SK-N-SH treated with all-trans-retinoic acid at 6 μM for 48 hours (cell line): ENCODE data around the gene SASH1.

Experiments
- ATAC-seq: fragments of 200-7000 bp; cut with Tn5 transposase; 3 replicates; pipeline ENCODE4 v1.9.1; 2020; ENCODE audit warnings: mild to moderate bottlenecking, moderate library complexity
- ARNTL ChIP-seq: fragments of 450-650 bp; formaldehyde crosslinking; IDR thresholded peaks from 2 replicates; pipeline ENCODE4 v1.5.0; 2020; ENCODE audit warnings: low read depth, mild to moderate bottlenecking, moderate library complexity, borderline replicate concordance
- CSDC2 ChIP-seq: fragments of 250-450 bp; sonication (Bioruptor Pico); IDR thresholded peaks from 2 replicates; pipeline ENCODE4 v1.5.0; 2020; ENCODE audit warnings: mild to moderate bottlenecking, moderate library complexity
- ESRRG ChIP-seq: fragments of 250-450 bp; sonication (Bioruptor Pico); IDR thresholded peaks from 2 replicates; pipeline ENCODE4 v1.6.1; 2021; ENCODE audit warnings: mild to moderate bottlenecking
- GLIS3 ChIP-seq: fragments of 250-450 bp; sonication (Bioruptor Pico); IDR thresholded peaks from 2 replicates; pipeline ENCODE4 v1.5.0; 2020; ENCODE audit warnings: mild to moderate bottlenecking, moderate library complexity
- ISL1 ChIP-seq: fragments of 250-450 bp; sonication (Bioruptor Pico); IDR thresholded peaks from 2 replicates; pipeline ENCODE4 v2.1.2; 2022; ENCODE audit warnings: mild to moderate bottlenecking, moderate library complexity
- OSR1 ChIP-seq: fragments of 250-450 bp; sonication (Bioruptor Pico); IDR thresholded peaks from 2 replicates; pipeline ENCODE4 v1.8.0; 2022; ENCODE audit warnings: moderate library complexity, mild to moderate bottlenecking, inconsistent platforms
- PPARA ChIP-seq: fragments of 250-450 bp; sonication (Bioruptor Pico); IDR thresholded peaks from 2 replicates; pipeline ENCODE4 v1.5.0; 2020; ENCODE audit warnings: mild to moderate bottlenecking, borderline replicate concordance
- RARB ChIP-seq: fragments of 250-450 bp; sonication (Bioruptor Pico); IDR thresholded peaks from 2 replicates; pipeline ENCODE4 v1.8.0; 2021; ENCODE audit warnings: mild to moderate bottlenecking, moderate library complexity
- SNAI2 ChIP-seq: fragments of 250-450 bp; sonication (Bioruptor Pico); IDR thresholded peaks from 2 replicates; pipeline ENCODE4 v1.5.0; 2020; ENCODE audit warnings: mild to moderate bottlenecking, moderate library complexity
- TCF4 ChIP-seq: fragments of 250-450 bp; sonication (Bioruptor Pico); IDR thresholded peaks from 2 replicates; pipeline ENCODE4 v1.8.0; 2021; ENCODE audit warnings: mild to moderate bottlenecking, moderate library complexity, borderline replicate concordance
- TSHZ2 ChIP-seq: fragments of 250-450 bp; sonication (Bioruptor Pico); IDR thresholded peaks from 2 replicates; pipeline ENCODE4 v1.5.0; 2020; ENCODE audit warnings: mild to moderate bottlenecking, moderate library complexity
- ZC3H10 ChIP-seq: fragments of 250-450 bp; sonication (Bioruptor Pico); IDR thresholded peaks from 2 replicates; pipeline ENCODE4 v1.5.1; 2021; ENCODE audit warnings: mild to moderate bottlenecking, moderate library complexity
- ZFP3 ChIP-seq: fragments of 250-450 bp; sonication (Bioruptor Pico); IDR thresholded peaks from 2 replicates; pipeline ENCODE4 v1.5.0; 2020; ENCODE audit warnings: mild to moderate bottlenecking, moderate library complexity
- ZFP30 ChIP-seq: fragments of 450-650 bp; formaldehyde crosslinking; IDR thresholded peaks from 2 replicates; pipeline ENCODE4 v1.5.0; 2022; ENCODE audit warnings: mild to moderate bottlenecking, moderate library complexity
- ZNF565 ChIP-seq: fragments of 450-650 bp; formaldehyde crosslinking; conservative IDR thresholded peaks from 2 replicates; pipeline ENCODE4 v1.5.0; 2020; ENCODE audit warnings: low read depth, mild to moderate bottlenecking, moderate library complexity
- ZNF70 ChIP-seq: fragments of 450-650 bp; formaldehyde crosslinking; IDR thresholded peaks from 2 replicates; pipeline ENCODE4 v1.5.0; 2020; ENCODE audit warnings: mild to moderate bottlenecking, moderate library complexity
- ZNF8 ChIP-seq: fragments of 450-650 bp; formaldehyde crosslinking; IDR thresholded peaks from 2 replicates; pipeline ENCODE4 v1.5.0; 2020; ENCODE audit warnings: mild to moderate bottlenecking, moderate library complexity
- TF ChIP-seq, protein P1 (sequence below): fragments of 250-450 bp; sonication (Bioruptor Pico); IDR thresholded peaks from 2 replicates; pipeline ENCODE4 v1.8.0; 2021; ENCODE audit warnings: low read depth, mild to moderate bottlenecking, moderate library complexity, borderline replicate concordance
- TF ChIP-seq, protein P2 (sequence below): fragments of 250-450 bp; sonication (Bioruptor Pico); IDR thresholded peaks from 2 replicates; pipeline ENCODE4 v1.8.0; 2020; ENCODE audit warnings: mild to moderate bottlenecking, moderate library complexity, borderline replicate concordance
- TF ChIP-seq, protein P3 (sequence below): fragments of 250-450 bp; sonication (Bioruptor Pico); IDR thresholded peaks from 2 replicates; pipeline ENCODE4 v1.5.1; 2021; ENCODE audit warnings: mild to moderate bottlenecking, moderate library complexity

Gene SASH1

GRCh38 chr6:148548749-148549140, 206.1 kb downstream of the SASH1 start:
- peak; percentile 22; the same call in 2 of the 3 replicates for ATAC-seq
- no peak for TF ChIP-seq ZNF8 (CRISPR knock-in tag)
- TF ChIP-seq OSR1 (CRISPR knock-in tag) = no peak
- TF ChIP-seq ZFP30 (CRISPR knock-in tag) = no peak
- no peak for TF ChIP-seq RARB (CRISPR knock-in tag)
- TF ChIP-seq GLIS3 (CRISPR knock-in tag) = no peak
- TF ChIP-seq CSDC2 (CRISPR knock-in tag) = no peak
- no peak for TF ChIP-seq ZC3H10
- TF ChIP-seq SNAI2 (CRISPR knock-in tag) = no peak
- no peak for TF ChIP-seq ZFP3
- TF ChIP-seq TCF4 (CRISPR knock-in tag) = no peak
- no peak for TF ChIP-seq ARNTL (CRISPR knock-in tag)
- TF ChIP-seq, protein P1, sequence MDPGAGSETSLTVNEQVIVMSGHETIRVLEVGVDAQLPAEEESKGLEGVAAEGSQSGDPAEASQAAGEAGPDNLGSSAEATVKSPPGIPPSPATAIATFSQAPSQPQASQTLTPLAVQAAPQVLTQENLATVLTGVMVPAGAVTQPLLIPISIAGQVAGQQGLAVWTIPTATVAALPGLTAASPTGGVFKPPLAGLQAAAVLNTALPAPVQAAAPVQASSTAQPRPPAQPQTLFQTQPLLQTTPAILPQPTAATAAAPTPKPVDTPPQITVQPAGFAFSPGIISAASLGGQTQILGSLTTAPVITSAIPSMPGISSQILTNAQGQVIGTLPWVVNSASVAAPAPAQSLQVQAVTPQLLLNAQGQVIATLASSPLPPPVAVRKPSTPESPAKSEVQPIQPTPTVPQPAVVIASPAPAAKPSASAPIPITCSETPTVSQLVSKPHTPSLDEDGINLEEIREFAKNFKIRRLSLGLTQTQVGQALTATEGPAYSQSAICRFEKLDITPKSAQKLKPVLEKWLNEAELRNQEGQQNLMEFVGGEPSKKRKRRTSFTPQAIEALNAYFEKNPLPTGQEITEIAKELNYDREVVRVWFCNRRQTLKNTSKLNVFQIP = no peak
- no peak for TF ChIP-seq PPARA (CRISPR knock-in tag)
- no peak for TF ChIP-seq TSHZ2 (CRISPR knock-in tag)
- TF ChIP-seq, protein P2, sequence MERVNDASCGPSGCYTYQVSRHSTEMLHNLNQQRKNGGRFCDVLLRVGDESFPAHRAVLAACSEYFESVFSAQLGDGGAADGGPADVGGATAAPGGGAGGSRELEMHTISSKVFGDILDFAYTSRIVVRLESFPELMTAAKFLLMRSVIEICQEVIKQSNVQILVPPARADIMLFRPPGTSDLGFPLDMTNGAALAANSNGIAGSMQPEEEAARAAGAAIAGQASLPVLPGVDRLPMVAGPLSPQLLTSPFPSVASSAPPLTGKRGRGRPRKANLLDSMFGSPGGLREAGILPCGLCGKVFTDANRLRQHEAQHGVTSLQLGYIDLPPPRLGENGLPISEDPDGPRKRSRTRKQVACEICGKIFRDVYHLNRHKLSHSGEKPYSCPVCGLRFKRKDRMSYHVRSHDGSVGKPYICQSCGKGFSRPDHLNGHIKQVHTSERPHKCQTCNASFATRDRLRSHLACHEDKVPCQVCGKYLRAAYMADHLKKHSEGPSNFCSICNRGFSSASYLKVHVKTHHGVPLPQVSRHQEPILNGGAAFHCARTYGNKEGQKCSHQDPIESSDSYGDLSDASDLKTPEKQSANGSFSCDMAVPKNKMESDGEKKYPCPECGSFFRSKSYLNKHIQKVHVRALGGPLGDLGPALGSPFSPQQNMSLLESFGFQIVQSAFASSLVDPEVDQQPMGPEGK (CRISPR knock-in tag) = no peak
- TF ChIP-seq ZNF70 (CRISPR knock-in tag) = no peak
- no peak for TF ChIP-seq ISL1 (CRISPR knock-in tag)
- no peak for TF ChIP-seq ESRRG (CRISPR knock-in tag)

- no peak for TF ChIP-seq CSDC2 (CRISPR knock-in tag)
- no peak for TF ChIP-seq ZNF8 (CRISPR knock-in tag)
- TF ChIP-seq ZNF565 (CRISPR knock-in tag) = no peak
- no peak for TF ChIP-seq ZFP30 (CRISPR knock-in tag)
- TF ChIP-seq, protein P2 (CRISPR knock-in tag) = no peak
- TF ChIP-seq ZNF70 (CRISPR knock-in tag) = no peak
- no peak for TF ChIP-seq RARB (CRISPR knock-in tag)
- TF ChIP-seq, all 23 proteins: peak for 0
These were observed 207.9 kb downstream of the SASH1 start for GRCh38 chr6:148550569-148550968.

GRCh38 chr6:148551226-148551625, 208.6 kb downstream of the SASH1 start:
- TF ChIP-seq ZFP30 (CRISPR knock-in tag) (no peak), ISL1 (CRISPR knock-in tag) (no peak), ZNF8 (CRISPR knock-in tag) (no peak), ZFP3 (no peak), ZNF565 (CRISPR knock-in tag) (no peak), TCF4 (CRISPR knock-in tag) (no peak), TSHZ2 (CRISPR knock-in tag) (no peak)
- TF ChIP-seq, protein P3, sequence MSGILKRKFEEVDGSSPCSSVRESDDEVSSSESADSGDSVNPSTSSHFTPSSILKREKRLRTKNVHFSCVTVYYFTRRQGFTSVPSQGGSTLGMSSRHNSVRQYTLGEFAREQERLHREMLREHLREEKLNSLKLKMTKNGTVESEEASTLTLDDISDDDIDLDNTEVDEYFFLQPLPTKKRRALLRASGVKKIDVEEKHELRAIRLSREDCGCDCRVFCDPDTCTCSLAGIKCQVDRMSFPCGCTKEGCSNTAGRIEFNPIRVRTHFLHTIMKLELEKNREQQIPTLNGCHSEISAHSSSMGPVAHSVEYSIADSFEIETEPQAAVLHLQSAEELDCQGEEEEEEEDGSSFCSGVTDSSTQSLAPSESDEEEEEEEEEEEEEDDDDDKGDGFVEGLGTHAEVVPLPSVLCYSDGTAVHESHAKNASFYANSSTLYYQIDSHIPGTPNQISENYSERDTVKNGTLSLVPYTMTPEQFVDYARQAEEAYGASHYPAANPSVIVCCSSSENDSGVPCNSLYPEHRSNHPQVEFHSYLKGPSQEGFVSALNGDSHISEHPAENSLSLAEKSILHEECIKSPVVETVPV = no peak
- no peak for ATAC-seq

More at GRCh38 chr6:148550569-148550968, 207.9 kb downstream of the SASH1 start:
- no peak for ATAC-seq
